Activated T-helper 17 cell treated with anti-CD3 and anti-CD28 coated beads, Interleukin-2, amount 50 U/mL, for 72 hours (primary cell): ENCODE results near the gene NME7. TPM values are rescaled to one million over a fixed set of nuclear protein-coding genes. Genes with fewer than 3 reads are reported as not detected.

Experiments used
- ATAC-seq: fragments of 150-1000 bp; cut with Tn5 transposase; replicated peaks from 2 replicates; pipeline ENCODE4 v1.10.0; 2021; ENCODE audit warnings: mild to moderate bottlenecking, moderate library complexity
- H3K27ac Mint-ChIP-seq: one replicate; pipeline ENCODE4 v1.8.0; 2022; ENCODE audit warnings: mixed read lengths
- H3K27me3 Mint-ChIP-seq: one replicate; pipeline ENCODE4 v1.8.0; 2022; ENCODE audit warnings: mixed read lengths
- H3K36me3 Mint-ChIP-seq: one replicate; pipeline ENCODE4 v1.8.0; 2022; ENCODE audit warnings: low read depth, mild to moderate bottlenecking, mixed read lengths
- H3K4me1 Mint-ChIP-seq: one replicate; pipeline ENCODE4 v1.8.0; 2022; ENCODE audit warnings: mixed read lengths
- H3K4me3 Mint-ChIP-seq: one replicate; pipeline ENCODE4 v1.8.0; 2022; ENCODE audit warnings: mild to moderate bottlenecking, mixed read lengths
- H3K9me3 Mint-ChIP-seq: one replicate; pipeline ENCODE4 v1.8.0; 2022; ENCODE audit warnings: mixed read lengths
- total RNA-seq, 2 donors: library from RNA; stranded (reverse); gene quantifications; one replicate each; pipeline ENCODE4 v1.2.3, GENCODE V29; 2022

NME7 gene
- total RNA-seq, 2 donors from 2014 or later: 20.3 to 20.6 TPM

DNA sequence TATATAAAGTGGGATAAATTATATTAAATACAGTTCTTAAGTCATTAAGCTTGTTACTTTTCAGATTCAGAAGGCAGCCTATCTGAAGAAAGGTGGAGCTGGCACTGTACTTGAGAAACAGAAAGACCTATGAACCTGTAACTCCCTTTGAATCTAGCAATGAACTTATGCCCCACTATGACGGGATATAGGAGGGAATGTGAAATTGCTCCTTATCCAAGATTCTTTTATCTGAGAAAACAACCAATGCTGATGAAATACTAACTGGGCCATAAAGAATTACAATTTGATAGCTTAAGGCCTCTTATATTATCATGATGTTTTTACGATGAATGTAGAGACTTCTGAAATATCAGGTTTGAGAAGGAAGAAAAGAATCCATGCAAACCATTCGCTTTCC is 211.0 kb downstream of the NME7 start:
- no peak for ATAC-seq
- Mint-ChIP-seq H3K9me3 (no peaks in the 10 kb centered on the region), H3K27ac (no peak overlapping the region), H3K4me1 (no peaks in the 10 kb centered on the region), H3K27me3 (no peaks in the 10 kb centered on the region), H3K36me3 (no peaks in the 10 kb centered on the region), H3K4me3 (no peak overlapping the region)

DNA sequence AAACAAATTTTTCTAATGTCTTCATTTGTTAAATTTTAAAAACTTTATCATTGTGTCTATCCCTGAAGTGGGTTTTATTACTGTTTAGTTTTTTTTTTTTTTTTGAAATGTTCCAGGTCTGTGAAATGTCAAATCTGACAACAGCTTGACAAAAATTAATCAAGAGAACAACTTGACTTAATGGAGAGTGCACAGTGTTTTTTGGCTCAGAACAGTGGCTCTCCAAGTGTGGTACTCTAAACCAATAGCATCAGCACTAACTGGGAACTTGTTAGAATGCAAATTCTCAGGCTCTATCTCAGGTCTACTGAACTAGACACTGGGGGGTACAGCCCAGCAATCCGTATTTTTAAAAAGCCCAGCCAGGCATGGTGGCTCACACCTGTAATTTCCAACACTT is 211.9 kb downstream of the NME7 start:
- Mint-ChIP-seq H3K27ac (no peak overlapping the region), H3K36me3 (no peaks in the 10 kb centered on the region), H3K9me3 (no peaks in the 10 kb centered on the region), H3K4me3 (no peak overlapping the region), H3K4me1 (no peaks in the 10 kb centered on the region), H3K27me3 (no peaks in the 10 kb centered on the region)
- no peak for ATAC-seq

DNA sequence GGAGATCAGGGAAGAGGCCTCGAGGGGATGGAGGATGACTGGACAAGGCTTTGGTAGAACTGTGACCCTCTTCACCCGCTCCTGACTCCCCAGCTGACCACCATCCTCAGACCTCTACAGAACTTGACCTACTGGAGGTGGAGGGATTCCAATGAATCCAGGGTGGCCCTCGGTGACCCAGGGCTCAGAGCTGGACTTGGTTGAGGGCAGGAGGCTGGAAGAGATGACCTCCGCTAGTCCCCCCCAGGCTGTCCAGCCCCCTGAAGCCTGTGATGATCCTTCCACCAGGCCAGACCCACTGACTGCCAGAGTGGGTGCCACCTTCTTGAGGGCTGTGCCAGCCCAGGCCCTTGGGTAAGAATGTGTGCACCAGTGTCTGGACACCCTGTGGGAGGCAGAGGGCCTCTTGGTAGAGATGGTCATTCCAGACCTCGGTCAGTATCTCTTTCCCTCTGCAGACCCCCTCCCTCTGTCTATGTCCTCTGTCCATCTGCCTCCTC is 216.2 kb downstream of the NME7 start:
- no peaks in the 10 kb centered on the region for H3K27me3 Mint-ChIP-seq
- no peak for ATAC-seq
- no peaks in the 10 kb centered on the region for H3K9me3 Mint-ChIP-seq
- H3K36me3 Mint-ChIP-seq: no peaks in the 10 kb centered on the region
- H3K4me3 Mint-ChIP-seq: no peak overlapping the region
- no peak overlapping the region for H3K27ac Mint-ChIP-seq
- no peaks in the 10 kb centered on the region for H3K4me1 Mint-ChIP-seq

DNA sequence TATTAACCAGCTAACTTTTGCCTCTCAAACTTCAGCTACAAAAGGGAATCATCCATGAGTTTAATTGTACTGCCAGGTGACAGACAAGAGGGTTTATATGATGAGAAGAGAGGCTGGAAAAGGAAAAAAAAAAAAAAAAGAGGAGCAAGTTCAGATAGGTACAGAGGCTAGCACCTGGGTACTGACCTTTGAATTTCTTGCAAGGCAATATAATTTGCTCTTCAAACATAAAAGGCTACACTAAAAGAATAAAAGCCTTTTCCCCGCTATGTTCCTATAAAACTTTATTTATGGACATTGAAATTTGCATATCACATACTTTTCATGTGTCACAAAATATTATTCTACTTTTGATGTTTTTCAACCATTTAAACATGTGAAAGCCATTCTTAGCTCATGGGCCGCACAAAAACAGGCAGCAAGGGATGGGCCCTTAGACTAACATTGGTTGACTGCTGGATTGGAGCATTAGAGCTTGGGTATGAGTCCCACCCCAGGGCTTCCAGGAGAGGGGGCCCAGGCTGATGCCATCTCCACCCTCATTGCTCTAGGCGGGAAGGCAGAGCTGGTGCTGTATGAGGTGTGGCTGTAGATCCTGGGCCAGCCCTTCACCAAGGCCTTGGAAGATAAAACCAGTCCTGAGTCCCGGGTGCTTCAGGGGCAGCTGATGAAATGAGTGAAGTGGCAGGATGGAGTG is 216.8 kb downstream of the NME7 start:
- H3K36me3 Mint-ChIP-seq: no peaks in the 10 kb centered on the region
- H3K27ac Mint-ChIP-seq: no peak overlapping the region
- no peaks in the 10 kb centered on the region for H3K27me3 Mint-ChIP-seq
- H3K9me3 Mint-ChIP-seq: no peaks in the 10 kb centered on the region
- no peak for ATAC-seq
- no peak overlapping the region for H3K4me3 Mint-ChIP-seq
- no peaks in the 10 kb centered on the region for H3K4me1 Mint-ChIP-seq

DNA sequence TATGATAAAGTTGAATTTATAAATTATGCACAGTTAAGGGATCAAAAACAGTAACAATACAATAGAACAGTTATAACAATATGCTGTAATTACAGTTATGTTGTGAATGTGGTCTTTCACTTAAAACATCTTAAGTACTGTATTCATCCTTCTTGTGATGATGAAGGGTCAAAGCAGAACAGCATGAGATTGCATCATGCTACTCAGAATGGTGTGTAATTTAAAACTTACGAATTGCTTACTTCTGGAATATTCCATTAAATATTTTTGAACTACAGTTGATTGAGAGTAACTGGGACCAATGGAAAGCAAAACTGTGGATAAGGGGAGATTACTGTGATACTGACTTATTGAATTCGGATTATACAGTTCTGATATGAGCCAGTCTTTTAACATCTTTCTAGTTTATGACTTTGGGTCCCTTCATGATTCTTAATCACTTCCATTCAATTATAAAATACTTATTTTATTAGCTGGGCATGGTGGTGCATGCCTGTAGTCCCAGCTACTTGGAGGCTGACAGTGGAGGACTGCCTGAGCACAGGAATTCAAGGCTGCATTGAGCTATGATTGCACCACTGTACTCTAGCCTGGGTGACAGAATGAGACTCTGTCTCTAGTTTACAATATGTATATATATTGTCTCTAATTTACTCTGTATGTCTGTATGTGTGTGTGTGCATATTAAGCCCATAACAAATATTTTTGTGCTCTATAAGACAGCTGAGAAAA is 217.9 kb downstream of the NME7 start:
- H3K4me3 Mint-ChIP-seq: no peak overlapping the region
- H3K27me3 Mint-ChIP-seq: no peaks in the 10 kb centered on the region
- no peak for ATAC-seq
- no peak overlapping the region for H3K27ac Mint-ChIP-seq
- no peaks in the 10 kb centered on the region for H3K4me1 Mint-ChIP-seq
- H3K36me3 Mint-ChIP-seq: no peaks in the 10 kb centered on the region
- no peaks in the 10 kb centered on the region for H3K9me3 Mint-ChIP-seq

DNA sequence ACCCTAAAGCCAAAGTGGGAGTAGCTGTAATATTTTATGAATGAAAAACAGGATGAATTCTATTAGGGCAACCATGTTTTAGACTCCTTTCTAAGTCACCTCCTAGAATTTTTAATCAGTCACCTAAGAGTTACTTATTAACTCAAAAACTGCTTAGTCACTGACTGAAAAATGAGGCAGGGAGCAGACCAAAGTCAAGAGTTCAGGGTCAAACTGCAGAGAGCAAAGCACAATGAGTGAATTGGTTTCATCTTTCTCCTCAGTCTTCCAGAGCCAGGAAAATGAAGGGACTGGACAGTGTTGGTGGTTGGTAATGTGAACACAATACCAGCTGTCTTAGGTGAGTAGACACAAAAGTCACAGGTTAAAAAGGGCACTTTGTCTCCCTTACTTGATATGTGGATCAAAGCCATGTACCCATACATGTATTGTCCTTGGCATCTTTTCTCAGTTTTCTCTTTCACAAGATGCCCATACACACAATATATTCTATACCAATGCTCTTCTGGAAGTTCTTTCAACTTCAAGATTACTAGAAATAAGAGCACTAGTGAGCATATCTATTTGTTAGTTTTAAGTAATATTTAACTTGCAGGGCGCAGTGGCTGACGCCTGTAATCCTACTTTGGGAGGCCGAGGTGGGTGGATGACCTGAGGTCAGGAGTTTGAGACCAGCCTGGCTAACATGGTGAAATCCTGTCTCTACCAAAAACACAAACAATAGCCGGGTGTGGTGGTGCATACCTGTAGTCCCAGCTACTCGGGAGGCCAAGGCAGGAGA is 218.9 kb downstream of the NME7 start:
- H3K27me3 Mint-ChIP-seq: no peaks in the 10 kb centered on the region
- no peak overlapping the region for H3K4me3 Mint-ChIP-seq
- no peak for ATAC-seq
- H3K27ac Mint-ChIP-seq: no peak overlapping the region
- H3K36me3 Mint-ChIP-seq: no peaks in the 10 kb centered on the region
- H3K9me3 Mint-ChIP-seq: no peaks in the 10 kb centered on the region
- H3K4me1 Mint-ChIP-seq: no peaks in the 10 kb centered on the region

DNA sequence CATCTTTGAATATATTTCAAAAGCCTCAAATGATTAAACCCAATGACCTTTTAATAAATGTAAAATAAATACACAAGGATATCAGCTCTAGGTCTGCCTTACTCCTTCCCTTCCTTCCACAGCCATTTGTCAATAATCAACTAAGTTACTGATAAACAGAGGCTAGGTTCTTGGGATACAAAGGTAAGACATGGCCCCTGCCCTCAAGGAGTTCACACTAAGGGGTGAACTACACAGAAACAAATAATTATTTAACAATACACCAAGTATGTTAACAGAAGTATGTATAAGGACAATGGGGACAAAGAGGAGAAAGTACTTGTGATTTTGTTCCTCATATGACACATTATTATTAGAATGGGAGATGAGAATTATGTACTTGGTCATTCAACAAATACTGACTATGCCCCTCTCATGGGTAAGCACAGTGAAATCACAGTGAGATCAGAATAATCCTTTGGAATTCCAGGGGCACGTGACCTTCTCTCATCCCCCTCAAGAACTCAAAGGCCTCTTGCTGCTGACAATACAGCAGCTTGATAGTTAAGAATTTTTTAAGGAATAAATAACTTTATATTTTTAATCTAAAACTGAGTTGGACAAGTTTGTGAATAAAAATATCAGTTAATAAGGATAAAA is 220.9 kb downstream of the NME7 start:
- Mint-ChIP-seq H3K9me3 (no peaks in the 10 kb centered on the region), H3K4me1 (no peaks in the 10 kb centered on the region), H3K4me3 (no peak overlapping the region), H3K36me3 (no peaks in the 10 kb centered on the region), H3K27ac (no peak overlapping the region), H3K27me3 (no peaks in the 10 kb centered on the region)
- ATAC-seq: no peak

DNA sequence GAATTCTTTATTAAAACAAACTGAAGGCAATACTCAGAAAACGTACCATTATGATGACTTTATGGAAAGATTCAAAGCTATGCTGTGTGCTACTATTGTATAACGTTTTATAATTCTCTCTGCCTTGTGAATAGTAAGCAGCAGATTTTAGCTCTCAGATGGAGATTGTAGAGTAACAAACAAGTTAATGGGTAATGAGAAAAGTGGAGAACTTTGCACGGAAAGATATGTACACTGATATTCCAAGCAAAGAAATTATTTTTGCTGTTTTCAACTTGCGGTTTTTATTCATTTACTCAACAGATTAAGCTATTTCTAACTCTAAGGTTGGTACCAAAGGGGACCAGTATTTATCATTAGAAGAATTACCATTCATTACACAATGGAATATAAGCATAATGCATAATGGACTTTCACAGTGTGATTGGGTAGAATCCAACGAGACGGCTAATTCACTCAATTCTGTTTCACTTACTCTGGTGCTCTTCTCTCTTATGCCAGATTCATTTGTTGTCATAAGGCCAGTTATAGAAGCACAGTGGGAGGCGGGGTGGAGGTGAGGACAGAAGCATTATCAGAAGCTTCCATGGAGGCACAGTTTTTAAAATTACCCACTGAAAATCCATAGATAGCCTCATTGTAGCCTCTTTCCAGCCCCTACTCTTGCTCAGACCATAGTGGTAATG is 222.5 kb downstream of the NME7 start:
- no peaks in the 10 kb centered on the region for H3K4me1 Mint-ChIP-seq
- no peaks in the 10 kb centered on the region for H3K36me3 Mint-ChIP-seq
- H3K9me3 Mint-ChIP-seq: no peaks in the 10 kb centered on the region
- no peak overlapping the region for H3K27ac Mint-ChIP-seq
- ATAC-seq: no peak
- H3K27me3 Mint-ChIP-seq: no peaks in the 10 kb centered on the region
- no peak overlapping the region for H3K4me3 Mint-ChIP-seq

DNA sequence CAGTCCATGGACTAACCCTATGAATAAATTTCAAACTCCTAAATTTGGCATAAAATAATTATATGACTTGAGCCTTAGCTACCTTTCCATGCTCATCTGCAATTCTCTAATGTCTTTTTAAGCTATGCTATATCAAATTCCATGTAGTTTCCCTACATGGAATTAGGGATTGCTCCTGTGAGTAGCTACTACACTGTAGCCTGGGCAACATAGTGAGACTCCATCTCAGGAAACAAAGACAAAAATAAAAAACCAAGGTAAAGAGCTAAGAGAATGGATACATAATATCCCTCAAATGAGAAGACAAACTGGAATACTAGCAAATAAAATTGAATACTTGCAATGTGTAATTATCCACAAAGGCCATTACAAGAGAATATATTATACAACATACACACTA is 223.6 kb downstream of the NME7 start:
- no peak overlapping the region for H3K27ac Mint-ChIP-seq
- no peak for ATAC-seq
- H3K36me3 Mint-ChIP-seq: peaks cover 2% of the 10 kb centered on the region
- no peaks in the 10 kb centered on the region for H3K27me3 Mint-ChIP-seq
- H3K4me1 Mint-ChIP-seq: peaks cover 1% of the 10 kb centered on the region
- H3K4me3 Mint-ChIP-seq: no peak overlapping the region
- no peaks in the 10 kb centered on the region for H3K9me3 Mint-ChIP-seq

DNA sequence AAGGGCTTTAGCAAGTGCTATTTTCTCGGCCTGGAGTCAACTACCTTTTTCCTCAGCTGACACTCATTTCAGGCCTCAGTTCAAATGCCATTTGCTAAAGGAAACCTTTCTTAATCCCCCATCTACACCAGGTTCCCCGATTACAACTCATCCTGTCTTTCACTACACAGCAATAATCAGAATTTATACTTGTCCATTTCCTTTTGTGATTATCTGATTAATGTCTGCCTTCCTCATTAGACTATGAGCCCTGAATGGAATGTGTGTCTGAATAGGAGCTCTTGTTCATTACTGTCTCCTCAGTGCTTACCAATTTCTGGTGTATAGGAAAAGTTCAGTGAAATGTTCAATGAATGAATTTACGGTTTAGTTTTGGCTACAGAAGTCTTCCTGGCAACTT is 224.3 kb downstream of the NME7 start:
- no peaks in the 10 kb centered on the region for H3K27me3 Mint-ChIP-seq
- H3K9me3 Mint-ChIP-seq: no peaks in the 10 kb centered on the region
- no peak for ATAC-seq
- no peak overlapping the region for H3K4me3 Mint-ChIP-seq
- peaks cover 6% of the 10 kb centered on the region for H3K36me3 Mint-ChIP-seq
- H3K27ac Mint-ChIP-seq: no peak overlapping the region
- peaks cover 5% of the 10 kb centered on the region for H3K4me1 Mint-ChIP-seq

DNA sequence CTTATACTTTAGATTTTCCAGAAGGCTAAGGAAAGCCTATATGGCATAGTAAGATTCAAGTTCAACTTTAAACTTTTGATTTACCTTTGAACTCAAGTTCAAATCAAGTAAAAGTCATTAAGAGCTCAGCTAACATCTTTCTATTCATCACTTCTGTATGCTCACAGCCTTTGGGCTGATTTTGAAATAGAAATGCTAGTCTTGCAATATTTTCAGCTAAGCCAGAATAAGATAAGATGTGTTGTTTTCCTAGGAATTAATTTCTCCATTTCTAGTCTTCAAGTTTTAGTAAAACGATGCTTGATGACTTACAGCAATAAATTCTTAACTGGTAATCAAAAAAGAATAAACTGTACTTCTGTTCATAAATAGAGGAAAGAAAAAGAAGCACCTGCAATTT is 225.5 kb downstream of the NME7 start:
- H3K4me3 Mint-ChIP-seq: no peak overlapping the region
- H3K36me3 Mint-ChIP-seq: peaks cover 6% of the 10 kb centered on the region
- no peak for ATAC-seq
- H3K9me3 Mint-ChIP-seq: no peaks in the 10 kb centered on the region
- H3K27ac Mint-ChIP-seq: no peak overlapping the region
- H3K27me3 Mint-ChIP-seq: no peaks in the 10 kb centered on the region
- peaks cover 5% of the 10 kb centered on the region for H3K4me1 Mint-ChIP-seq

DNA sequence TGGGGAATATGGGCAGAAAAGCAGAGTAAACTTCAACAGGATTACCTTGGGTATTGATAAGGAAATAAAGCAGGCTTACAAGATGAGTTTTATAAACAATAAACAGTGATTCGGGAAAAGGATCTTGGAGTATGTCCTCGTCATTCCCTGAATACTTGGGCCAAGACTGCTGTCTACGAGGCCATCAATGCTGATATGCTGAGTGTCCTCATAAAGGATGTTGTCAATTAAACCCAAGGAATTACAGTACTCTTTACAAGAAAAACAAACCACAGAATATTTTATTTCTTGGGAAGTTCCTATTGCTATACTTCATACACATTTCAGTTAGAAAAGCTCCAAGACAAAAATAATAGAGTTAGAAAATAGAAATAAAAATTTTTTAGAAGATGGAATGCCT is 226.2 kb downstream of the NME7 start:
- ATAC-seq: no peak
- H3K27ac Mint-ChIP-seq: no peak overlapping the region
- H3K36me3 Mint-ChIP-seq: peaks cover 6% of the 10 kb centered on the region
- no peaks in the 10 kb centered on the region for H3K27me3 Mint-ChIP-seq
- peaks cover 5% of the 10 kb centered on the region for H3K4me1 Mint-ChIP-seq
- no peaks in the 10 kb centered on the region for H3K9me3 Mint-ChIP-seq
- no peak overlapping the region for H3K4me3 Mint-ChIP-seq

DNA sequence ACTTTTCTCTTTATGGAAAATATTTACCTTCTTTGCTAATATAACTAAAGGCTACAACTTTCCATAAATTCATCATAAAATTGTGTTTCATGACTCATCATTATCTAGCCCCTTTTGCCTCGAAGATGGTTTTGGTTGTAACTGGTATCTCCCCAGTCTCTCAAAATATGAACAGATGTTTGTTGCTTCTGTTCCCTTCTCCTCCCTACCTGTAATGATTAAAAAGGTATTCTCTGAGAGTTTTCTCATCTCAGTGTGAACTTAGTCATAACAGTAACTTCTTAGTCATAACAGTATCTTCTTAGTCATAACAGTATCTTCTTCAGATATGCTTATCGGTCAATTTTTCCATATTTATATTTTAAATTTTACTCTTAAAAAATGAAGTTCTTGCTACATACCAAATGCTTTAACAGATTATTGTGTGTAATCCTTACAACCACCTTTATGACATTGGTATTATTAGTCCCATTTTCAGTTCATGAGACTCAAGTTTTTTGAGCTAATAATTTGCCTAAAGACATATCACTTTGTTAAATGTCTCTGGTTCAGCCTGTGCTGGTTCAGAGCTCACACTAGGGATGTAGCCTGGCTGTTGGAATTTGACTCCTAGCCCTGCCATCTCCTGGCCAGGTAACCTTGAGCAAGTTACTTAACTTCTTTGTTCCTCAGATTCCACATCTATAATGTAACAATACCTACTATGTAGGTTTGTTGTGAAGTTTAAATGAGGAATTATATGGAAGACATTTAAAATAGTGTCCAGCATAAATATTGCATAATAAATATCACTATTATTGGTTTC is 228.5 kb downstream of the NME7 start:
- Mint-ChIP-seq H3K36me3 (peaks cover 6% of the 10 kb centered on the region), H3K27me3 (no peaks in the 10 kb centered on the region), H3K4me1 (peaks cover 5% of the 10 kb centered on the region), H3K27ac (peak overlapping the region; percentile 78), H3K9me3 (no peaks in the 10 kb centered on the region), H3K4me3 (peak overlapping the region; percentile 7)
- peak; percentile 97 for ATAC-seq
